ENCODE measurements around the gene SIRPG.
"Not testable (repeated sequence)": the region's sequence is repeated elsewhere in the genome, so short reads cannot be mapped to it uniquely, and the experiment has no call there.

The SIRPG gene

GRCh38 chr20:1633535-1633934 lies 24.0 kb downstream of the SIRPG start:
- no peak for DNase-seq

- no peak for DNase-seq
These were observed 25.4 kb downstream of the SIRPG start for GRCh38 chr20:1632178-1632577.

GRCh38 chr20:1631309-1632151 lies 26.0 kb downstream of the SIRPG start:
- no peak for DNase-seq

- no peak for DNase-seq
These were observed 27.4 kb downstream of the SIRPG start for GRCh38 chr20:1630186-1630585.

GRCh38 chr20:1629321-1629720 lies 28.3 kb downstream of the SIRPG start:
- no peak for DNase-seq

GRCh38 chr20:1628621-1629020 lies 29.0 kb downstream of the SIRPG start:
- no peak for DNase-seq

- no peak for DNase-seq
These were observed 30.4 kb downstream of the SIRPG start for GRCh38 chr20:1627200-1627550.

- DNase-seq, result no peak
These were observed 30.9 kb downstream of the SIRPG start for GRCh38 chr20:1626528-1627199.

GRCh38 chr20:1625083-1625690 lies 32.4 kb downstream of the SIRPG start:
- DNase-seq, result no peak

GRCh38 chr20:1623501-1624205 lies 33.9 kb downstream of the SIRPG start:
- no peak for DNase-seq

GRCh38 chr20:1622450-1622849 lies 35.1 kb downstream of the SIRPG start:
- DNase-seq, result no peak

GRCh38 chr20:1621316-1621715 lies 36.3 kb downstream of the SIRPG start:
- DNase-seq, result no peak

- DNase-seq, result no peak
These were observed 37.6 kb downstream of the SIRPG start, which contains the start of gene SIRPB1 for GRCh38 chr20:1619861-1620444. Gene SIRPB1, minus strand, starts transcription at chr20:1620009. Its CDS starts 65 bp downstream, at chr20:1619944.

- DNase-seq, result no peak
These were observed 38.5 kb downstream of the SIRPG start for GRCh38 chr20:1618954-1619540.

- no peak for DNase-seq
These were observed 39.1 kb downstream of the SIRPG start for GRCh38 chr20:1618479-1618878.

GRCh38 chr20:1616858-1617434 lies 40.6 kb downstream of the SIRPG start:
- no peak for DNase-seq

- not testable (repeated sequence) for DNase-seq
These were observed 47.2 kb downstream of the SIRPG start for GRCh38 chr20:1610404-1610803.

- DNase-seq, result not testable (repeated sequence)
These were observed 48.8 kb downstream of the SIRPG start for GRCh38 chr20:1608678-1609347.

- DNase-seq, result no peak
These were observed 56.8 kb downstream of the SIRPG start for GRCh38 chr20:1600736-1601135.

- DNase-seq, result no peak
These were observed 62.2 kb downstream of the SIRPG start for GRCh38 chr20:1595333-1595732.

All from activated effector memory CD4-positive, alpha-beta T cell treated with Interleukin-2 at 50 U/mL for 16 hours (primary cell).